Left forelimb (tissue), 1 donor: ENCODE data around the gene FAM136A.
"Not testable (repeated sequence)": the region's sequence is repeated elsewhere in the genome, so short reads cannot be mapped to it uniquely, and the experiment has no call there.

ENCODE experiments used
- DNase-seq: peaks from one replicate; pipeline ENCODE4 v3.0.0-alpha.2; 2018; ENCODE audit warnings: low spot score

Gene FAM136A

DNA sequence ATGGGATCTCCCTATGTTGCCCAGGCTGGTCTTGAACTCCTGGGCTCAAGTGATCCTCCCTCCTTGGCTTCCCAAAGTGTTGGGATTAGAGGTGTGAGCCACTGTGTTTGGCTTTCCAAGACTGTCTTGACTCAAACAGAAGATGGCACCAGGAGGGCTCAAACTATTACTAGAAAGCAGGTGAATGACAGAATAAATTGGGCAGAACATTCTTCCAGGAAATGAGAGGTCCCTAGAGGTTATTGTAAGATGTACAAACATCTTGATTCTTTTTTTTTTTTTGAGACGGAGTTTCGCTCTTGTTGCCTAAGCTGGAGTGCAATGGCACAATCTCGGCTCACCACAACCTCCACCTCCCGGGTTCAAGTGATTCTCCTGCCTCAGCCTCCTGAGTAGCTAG lies 4.0 kb downstream of the FAM136A start:
- DNase-seq = not testable (repeated sequence)

DNA sequence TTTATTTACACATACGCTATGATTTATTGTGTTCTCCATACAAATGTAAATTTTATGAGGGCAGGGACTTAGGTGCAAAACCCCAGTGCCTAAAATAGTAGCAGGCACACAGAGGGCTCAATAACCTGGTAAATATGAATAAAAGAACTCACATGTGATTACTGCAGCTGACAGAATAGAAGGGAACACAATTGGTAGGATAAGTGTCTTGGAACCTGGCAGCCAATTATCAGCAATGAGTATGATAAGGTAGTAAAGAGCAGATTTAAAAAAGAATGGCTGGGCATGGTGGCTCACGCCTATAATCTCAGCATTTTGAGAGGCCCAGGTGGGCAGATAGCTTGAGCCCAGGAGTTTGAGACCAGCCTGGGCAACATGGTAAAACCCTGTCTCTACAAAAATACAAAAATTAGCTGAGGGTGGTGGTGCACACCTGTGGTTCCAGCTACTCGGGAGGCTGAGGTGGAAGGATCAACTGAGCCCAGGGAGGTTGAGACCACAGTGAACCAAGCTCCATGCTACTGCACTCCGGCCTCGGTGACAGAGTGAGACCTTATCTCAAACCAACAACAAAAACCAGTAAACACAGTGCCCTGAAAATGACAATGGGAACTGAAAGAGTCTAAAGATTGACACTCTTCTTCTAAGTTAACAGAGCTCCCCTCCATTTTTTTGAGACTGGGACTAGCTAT lies 18.2 kb downstream of the FAM136A start:
- no peak for DNase-seq

DNA sequence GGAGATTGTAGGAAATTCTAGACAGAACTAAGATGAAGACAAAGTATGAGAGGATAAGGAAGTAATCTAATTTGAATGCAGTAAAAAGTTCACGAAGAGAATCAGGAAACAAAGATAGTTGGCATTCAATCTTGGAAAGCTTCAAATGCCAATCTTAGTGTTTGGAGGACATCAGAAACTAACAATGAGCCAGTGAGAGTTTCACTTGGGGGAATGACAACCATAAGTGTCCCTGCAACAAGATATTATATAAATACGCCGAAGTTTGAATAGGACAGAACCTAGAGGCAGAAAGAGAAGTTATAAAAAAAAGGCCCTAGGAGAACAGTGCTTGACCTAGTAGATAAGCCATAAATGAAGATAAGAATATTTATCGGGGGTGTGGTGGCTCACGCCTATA lies 19.4 kb downstream of the FAM136A start:
- no peak for DNase-seq

DNA sequence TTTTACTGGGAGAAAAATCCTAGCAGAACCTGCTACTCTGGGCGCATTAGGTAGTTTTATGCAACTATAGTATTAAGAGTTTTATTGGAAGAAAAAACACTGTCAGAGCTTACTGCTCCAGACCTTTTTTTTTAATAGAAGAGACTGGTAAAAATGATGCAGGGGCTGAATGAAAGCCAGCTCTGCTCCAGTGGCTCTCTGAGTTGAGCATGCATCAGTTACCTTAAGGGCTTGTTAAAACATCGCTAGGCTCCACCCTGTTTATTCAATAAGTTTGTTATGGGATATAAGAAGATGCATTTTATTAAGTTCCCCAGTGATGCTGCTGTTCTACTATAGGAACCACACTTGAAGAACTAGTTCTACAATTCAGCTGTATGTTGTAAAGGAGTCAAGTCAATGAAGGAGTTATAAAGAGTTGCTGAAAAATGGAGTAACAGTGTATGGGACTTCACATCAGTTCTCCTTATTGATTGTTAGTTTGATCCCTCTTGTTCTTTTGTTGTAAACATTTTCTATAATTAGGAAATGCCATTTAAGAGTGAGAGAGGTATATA lies 21.5 kb downstream of the FAM136A start:
- no peak for DNase-seq

DNA sequence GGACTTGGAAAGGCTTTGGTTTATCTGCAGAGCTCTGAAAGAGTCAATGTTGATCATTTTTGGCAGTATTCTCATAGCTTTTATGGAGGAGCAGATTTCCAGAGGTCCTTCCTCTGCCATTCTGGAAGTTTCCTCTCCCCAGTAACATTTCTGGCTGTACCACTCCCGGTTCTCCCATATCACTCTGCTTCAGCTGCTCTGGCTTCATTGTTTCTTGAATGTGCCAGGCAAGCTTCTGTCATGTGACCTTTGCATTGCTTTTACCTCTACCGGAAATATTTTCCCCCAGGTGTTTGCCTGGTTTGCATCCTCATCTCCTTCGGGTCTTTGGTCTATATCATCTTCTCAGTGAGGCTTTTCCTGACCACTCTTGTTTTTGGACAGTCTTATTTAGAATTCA lies 31.5 kb downstream of the FAM136A start:
- DNase-seq = no peak

DNA sequence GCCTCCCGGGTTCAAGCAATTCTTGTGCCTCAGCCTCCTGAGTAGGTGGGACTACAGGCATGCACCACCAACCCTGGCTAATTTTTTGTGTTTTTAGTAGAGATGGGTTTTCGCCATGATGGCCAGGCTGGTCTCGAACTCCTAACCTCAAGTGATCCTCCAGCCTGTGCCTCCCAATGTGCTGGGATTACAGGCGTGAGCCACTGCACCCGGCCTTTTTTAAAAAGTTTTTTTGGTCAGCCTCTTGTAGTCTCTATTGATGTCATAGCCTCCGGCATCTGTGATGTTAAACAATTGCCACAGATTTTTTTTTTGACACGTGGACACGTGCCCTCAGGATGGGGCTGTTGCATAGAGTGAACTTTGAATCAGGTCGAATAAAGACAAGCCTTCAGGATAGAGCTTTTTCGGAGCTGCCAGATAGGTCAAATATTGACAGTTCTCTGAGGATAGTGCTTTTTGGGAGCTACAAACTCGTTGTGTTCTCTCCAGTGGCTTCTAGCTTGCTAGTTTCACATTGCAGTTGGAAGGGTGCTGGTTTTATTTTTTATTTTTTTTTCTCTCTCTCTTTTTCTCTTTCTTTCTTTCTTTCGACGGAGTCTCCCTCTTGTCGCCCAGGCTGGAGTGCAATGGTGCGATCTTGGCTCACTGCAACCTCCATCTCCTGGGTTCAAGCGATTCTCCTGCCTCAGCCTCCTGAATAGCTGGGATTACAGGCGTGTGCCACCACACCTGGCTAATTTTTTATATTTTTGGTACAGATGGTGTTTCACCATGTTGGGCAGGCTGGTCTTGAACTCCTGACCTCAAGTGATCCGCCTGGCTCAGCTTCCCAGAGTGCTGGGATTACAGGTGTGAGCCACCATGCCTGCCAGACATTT lies 32.2 kb downstream of the FAM136A start:
- DNase-seq = not testable (repeated sequence)

DNA sequence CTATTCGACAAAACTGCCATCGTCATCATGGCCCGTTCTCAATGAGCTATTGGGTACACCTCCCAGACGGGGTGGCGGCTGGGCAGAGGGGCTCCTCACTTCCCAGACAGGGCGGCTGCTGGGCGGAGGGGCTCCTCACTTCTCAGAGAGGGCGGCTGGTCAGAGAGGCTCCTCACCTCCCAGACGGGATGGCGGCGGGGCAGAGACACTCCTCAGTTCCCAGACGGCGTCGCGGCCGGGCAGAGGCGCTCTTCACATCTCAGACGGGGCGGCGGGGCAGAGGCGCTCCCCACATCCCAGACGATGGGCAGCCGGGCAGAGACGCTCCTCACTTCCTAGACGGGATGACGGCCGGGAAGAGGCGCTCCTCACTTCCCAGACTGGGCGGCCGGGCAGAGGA lies 34.9 kb downstream of the FAM136A start:
- not testable (repeated sequence) for DNase-seq

DNA sequence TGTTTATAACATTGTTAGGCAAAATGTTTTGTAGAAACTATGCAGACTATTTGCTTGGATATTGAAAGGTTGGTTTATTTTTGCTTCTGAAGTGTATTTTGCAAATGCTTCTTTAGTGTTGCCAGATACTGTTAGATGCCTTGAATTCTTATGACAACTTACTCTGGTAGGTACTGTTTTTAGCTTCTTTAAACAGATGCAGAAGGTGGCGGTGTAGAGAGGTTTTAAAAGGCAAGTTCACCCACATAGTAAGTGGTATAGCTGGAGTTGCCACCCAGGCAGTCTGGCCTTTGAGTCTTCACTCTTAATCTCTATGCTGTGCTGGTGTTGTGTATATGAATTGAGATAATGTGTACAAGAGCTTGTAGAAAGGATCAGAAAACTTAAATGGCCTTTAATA lies 40.4 kb downstream of the FAM136A start:
- no peak for DNase-seq

DNA sequence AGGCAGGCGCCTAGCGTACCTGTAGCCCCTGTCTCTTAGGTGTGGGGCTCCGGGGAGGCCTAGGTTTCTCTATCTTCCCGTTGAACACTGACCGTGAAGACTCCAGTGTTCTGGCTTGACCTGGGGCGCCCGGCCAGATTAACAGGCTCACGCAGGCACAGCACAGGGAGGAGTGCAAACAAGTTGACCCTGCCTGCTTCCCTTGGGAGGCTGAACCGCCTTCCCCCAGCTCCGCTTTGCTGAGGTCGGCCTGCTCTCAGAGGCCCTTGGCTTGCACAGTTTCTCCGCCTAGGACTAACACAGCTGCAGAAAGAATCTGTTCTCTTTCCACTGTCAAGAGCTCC lies 43.4 kb downstream of the FAM136A start:
- DNase-seq = no peak

DNA sequence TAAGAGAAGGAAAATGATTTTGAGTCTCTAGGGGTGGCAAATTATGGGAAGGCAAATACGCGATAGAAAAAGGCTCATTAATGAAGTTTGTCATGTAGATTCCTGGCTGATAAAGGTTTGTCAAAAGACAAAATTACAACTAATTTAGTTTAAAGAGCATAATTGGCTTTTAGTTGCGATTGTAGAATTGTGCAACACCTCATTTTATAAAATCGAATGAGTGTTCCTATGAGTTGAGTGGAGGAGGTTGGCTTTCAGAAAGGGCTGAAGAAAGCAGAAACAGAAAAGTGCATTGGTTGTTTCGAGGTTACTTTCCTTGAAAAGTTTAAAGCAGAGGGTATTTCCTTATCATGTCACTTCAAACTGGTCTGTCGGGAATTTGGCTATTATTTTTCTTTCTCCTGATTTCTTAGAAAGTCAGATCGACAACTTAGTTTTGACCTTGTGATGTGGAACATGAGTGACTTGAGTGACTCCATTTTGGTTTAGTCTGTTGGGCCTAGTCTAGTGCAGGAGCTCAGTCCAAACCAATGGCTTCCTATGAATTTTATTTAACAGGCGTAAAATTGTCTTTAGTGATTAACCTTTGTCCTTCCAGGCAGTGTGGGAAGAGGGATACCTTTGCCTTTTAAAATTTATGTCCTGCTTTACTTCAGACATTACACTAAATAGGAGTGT lies 46.1 kb downstream of the FAM136A start:
- no peak for DNase-seq

DNA sequence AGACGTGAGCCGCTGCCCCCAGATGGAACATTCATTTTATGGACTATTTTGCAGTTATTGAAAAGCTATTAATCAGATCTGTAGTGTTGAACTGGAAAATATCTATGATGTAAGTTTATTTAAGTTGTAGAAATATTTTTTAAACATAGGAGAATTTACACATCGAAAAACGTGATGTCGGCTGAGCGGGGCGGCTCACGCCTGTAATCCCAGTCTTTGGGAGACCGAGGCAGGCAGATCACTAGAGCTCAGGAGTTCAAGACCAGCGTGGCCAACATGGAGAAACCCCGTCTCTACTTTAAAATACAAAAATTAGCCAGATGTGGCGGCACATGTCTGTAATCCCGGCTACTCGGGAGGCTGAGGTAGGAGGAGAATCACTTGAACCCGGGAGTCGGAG lies 51.4 kb downstream of the FAM136A start:
- DNase-seq = no peak

DNA sequence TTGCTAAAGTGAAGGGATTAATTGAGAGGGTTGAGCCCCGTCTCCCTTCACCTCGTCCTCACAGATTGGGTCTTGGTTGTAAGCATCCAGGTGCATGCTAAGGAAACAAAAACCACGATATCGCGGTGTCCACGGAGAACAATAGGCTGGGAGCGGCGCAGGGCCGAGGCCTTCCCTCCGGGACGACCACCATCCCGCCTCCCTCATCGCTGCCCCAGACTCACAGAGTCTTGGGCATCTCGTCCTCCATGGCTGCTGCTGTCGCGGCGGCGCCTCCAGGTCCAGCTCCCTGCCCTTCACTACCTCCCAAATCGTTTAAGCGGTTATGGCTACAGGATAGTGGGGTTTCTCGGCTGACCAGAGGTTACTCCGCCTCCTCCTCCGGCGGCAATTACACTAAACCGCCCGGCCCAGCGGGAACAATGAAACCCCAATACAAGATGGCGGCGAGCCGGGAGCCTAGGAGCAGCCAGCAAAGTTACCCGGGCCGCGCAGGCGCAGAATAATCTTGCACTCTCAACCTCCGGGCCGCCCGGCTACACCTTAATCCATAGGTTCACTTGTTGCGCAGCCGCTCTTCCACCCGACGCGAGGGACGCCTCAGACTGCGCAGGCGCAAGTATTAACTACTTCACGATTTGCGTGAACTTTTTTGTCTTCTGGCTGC lies 53.6 kb downstream of the FAM136A start, which contains the start of gene TIA1:
TIA1 (minus strand) TSS at position 448 of the 667 bp plus-strand sequence; CDS start at position 250, 198 bp downstream.
- peak; percentile 98 for DNase-seq

DNA sequence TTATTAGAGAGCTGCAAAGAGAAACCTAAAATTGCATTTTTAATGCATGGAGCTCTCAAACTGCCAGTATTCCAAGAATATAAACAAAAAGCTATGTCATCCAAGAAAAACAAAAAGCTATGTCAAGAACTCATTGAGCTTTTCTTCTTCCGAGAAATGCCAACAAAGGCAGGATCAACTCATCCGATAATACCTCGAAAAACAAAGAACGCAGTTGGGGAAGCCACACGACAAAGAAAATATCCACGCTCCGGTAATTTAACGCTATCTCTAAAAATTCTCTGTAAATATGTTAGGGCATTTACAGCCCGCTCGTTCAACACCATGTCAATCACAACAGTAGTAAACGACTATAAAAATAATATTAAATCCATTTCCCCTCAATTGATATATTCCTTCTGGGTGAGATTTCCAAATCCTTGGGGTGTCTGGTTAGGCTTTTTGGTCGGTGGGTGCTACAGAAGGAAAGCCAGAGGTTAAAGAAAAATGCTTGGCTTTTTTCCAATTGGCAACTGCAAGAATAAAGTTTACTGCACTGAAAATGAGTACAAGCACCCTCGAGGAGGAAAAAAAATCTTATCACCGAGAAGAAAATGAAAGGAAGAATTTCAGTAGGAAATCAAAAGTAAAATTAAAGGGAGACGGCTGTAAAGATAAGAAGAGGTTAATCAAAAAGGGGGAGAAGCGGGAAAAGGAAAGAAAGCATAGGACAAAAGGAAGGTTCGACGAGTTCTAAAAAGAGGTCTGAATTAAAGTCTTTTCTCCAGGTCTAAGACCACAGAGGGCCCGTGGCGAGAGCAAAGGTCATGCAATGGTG lies 54.3 kb downstream of the FAM136A start:
- DNase-seq = no peak
